ENCODE data around the gene POGLUT2. TPM values are rescaled to one million over a fixed set of nuclear protein-coding genes. Genes with fewer than 3 reads are reported as not detected.

The POGLUT2 gene
- total and polyA plus RNA-seq, 2 donors (not counting 3 experiments of a cell fraction or from before 2014, with no cell fraction given): 17.9 to 22.5 TPM

DNA sequence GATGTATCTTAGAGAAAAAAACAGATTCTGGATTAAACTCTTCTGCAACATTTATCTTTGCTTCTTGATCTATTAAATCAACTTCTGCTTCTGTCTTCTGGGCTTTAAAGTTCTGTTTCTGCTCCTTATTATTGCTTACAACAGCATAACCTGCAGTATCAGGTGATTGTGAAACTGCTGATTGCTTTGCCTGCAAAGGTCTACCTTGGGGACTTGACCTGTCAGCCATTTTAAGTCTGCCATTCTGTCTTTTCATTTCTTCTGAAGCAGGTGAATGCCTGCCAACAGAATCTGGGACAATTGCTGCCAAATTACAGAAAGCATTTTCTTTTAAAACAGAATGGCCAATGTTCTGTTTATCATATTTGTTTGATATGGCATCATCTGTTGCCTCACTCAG lies 56.3 kb downstream of the POGLUT2 start:
- no peaks in the 10 kb centered on the region for H3K4me1 ChIP-seq (ENCODE audit: control insufficient read depth, extremely low read depth, insufficient read depth, low read length)
- H3K4me3 ChIP-seq (replicated peaks in 1 of 3; ENCODE audit: insufficient read depth in 1 of 3, low read depth in 1 of 3, low read length in 3 of 3): no peak overlapping the region
- H3K4me2 ChIP-seq (ENCODE audit: insufficient read depth, low read length): no peak overlapping the region
- dilution Hi-C loops (cut with MboI; ENCODE audit: extremely low pct_ligation_motif_present, low sequenced_read_pairs) (no loop called here), intact Hi-C loops (cut with micrococcal nuclease) (no loop called here)
- no peaks in the 10 kb centered on the region for H3K9me1 ChIP-seq (replicated peaks; ENCODE audit: control insufficient read depth, extremely low read depth, insufficient read depth, low read length)
- H3K9me3 ChIP-seq (replicated peaks; ENCODE audit: control insufficient read depth, insufficient read depth, low read length): no peaks in the 10 kb centered on the region
- H4K20me1 ChIP-seq (replicated peaks; ENCODE audit: control insufficient read depth, extremely low read depth, insufficient read depth, low read length): no peaks in the 10 kb centered on the region
- no TSS peak for BruUV-seq (replicated peaks)
- no peaks in the 10 kb centered on the region for H3K79me2 ChIP-seq (ENCODE audit: control insufficient read depth, insufficient read depth, low read length)
- TF ChIP-seq, protein P1, sequence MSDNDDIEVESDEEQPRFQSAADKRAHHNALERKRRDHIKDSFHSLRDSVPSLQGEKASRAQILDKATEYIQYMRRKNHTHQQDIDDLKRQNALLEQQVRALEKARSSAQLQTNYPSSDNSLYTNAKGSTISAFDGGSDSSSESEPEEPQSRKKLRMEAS (IDR thresholded peaks at IDR 0.05; ENCODE audit: insufficient read depth, insufficient read length): no peak
- TF ChIP-seq GATA2 (IDR thresholded peaks at IDR 0.05; ENCODE audit: insufficient read depth, insufficient read length, low read depth, low read length) (no peak), MYC (IDR thresholded peaks at IDR 0.05; ENCODE audit: low read depth, low read length) (no peak), JUN (IDR thresholded peaks at IDR 0.05; ENCODE audit: borderline replicate concordance, insufficient read depth, insufficient read length, low read depth) (no peak), POLR2AphosphoS5 (IDR thresholded peaks at IDR 0.05; ENCODE audit: insufficient read depth, low read depth, low read length) (no peak), FOS (IDR thresholded peaks at IDR 0.05; ENCODE audit: borderline replicate concordance, insufficient read depth, low read length) (no peak), POLR2A (IDR thresholded peaks at IDR 0.05; ENCODE audit: low read depth, low read length) (no peak), EZH2 (IDR thresholded peaks at IDR 0.05; ENCODE audit: borderline replicate concordance, low read depth, low read length, severe bottlenecking) (no peak)
- TF ChIP-seq, protein P2, sequence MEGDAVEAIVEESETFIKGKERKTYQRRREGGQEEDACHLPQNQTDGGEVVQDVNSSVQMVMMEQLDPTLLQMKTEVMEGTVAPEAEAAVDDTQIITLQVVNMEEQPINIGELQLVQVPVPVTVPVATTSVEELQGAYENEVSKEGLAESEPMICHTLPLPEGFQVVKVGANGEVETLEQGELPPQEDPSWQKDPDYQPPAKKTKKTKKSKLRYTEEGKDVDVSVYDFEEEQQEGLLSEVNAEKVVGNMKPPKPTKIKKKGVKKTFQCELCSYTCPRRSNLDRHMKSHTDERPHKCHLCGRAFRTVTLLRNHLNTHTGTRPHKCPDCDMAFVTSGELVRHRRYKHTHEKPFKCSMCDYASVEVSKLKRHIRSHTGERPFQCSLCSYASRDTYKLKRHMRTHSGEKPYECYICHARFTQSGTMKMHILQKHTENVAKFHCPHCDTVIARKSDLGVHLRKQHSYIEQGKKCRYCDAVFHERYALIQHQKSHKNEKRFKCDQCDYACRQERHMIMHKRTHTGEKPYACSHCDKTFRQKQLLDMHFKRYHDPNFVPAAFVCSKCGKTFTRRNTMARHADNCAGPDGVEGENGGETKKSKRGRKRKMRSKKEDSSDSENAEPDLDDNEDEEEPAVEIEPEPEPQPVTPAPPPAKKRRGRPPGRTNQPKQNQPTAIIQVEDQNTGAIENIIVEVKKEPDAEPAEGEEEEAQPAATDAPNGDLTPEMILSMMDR (IDR thresholded peaks at IDR 0.05; ENCODE audit: extremely low read depth in 1 of 2, insufficient read depth in 1 of 2, low read depth in 1 of 2, low read length in 2 of 2): no peak
- H2AFZ ChIP-seq (ENCODE audit: low read depth, low read length): no peak overlapping the region
- ChIA-PET CTCF (no interaction called here), POLR2A (no interaction called here)
- no peaks in the 10 kb centered on the region for H3K36me3 ChIP-seq (ENCODE audit: control insufficient read depth in 2 of 2, extremely low read depth in 1 of 2, insufficient read depth in 2 of 2, low read length in 2 of 2)
- H3K9ac ChIP-seq (replicated peaks; ENCODE audit: extremely low read depth, insufficient read depth, low read length): no peak overlapping the region
- no peak overlapping the region for H3K27ac ChIP-seq (ENCODE audit: insufficient read depth, low read depth, low read length)
- DNase-seq (ENCODE audit: low read depth, low spot score) (no peak), FAIRE-seq (no peak)
- peaks cover 45 to 60% of the 10 kb centered on the region in 2 experiments for H3K27me3 ChIP-seq (ENCODE audit: control insufficient read depth in 2 of 2, insufficient read depth in 2 of 2, low read length in 2 of 2)
